HG02759 (cell line): Measurements from ENCODE around the gene MAST3.

Experiments used
- ATAC-seq: cut with Tn5 transposase; IDR thresholded peaks from one replicate; pipeline ENCODE4 v1.9.1; 2021; ENCODE audit warnings: mild to moderate bottlenecking, moderate library complexity; ENCODE audit not compliant: unreplicated experiment

The MAST3 gene

GRCh38 chr19:18174983-18175382 lies 77.4 kb downstream of the MAST3 start:
- no peak for ATAC-seq

- ATAC-seq = no peak
Measured at GRCh38 chr19:18176367-18177310, 79.1 kb downstream of the MAST3 start.

- no peak for ATAC-seq
Measured at GRCh38 chr19:18179957-18180356, 82.4 kb downstream of the MAST3 start.

GRCh38 chr19:18183529-18183928 lies 86.0 kb downstream of the MAST3 start:
- ATAC-seq = no peak

GRCh38 chr19:18185538-18185937 lies 88.0 kb downstream of the MAST3 start:
- no peak for ATAC-seq

- no peak for ATAC-seq
Measured at GRCh38 chr19:18190278-18190677, 92.7 kb downstream of the MAST3 start.

- ATAC-seq = no peak
Measured at GRCh38 chr19:18191640-18192062, 94.1 kb downstream of the MAST3 start.

GRCh38 chr19:18192673-18193387 lies 95.3 kb downstream of the MAST3 start, which contains the start of gene MPV17L2:
MPV17L2 (plus strand) TSS chr19:18193218; CDS start chr19:18193282, 64 bp downstream.
- peak; percentile 88 for ATAC-seq

GRCh38 chr19:18193388-18194180 lies 96.0 kb downstream of the MAST3 start:
- ATAC-seq = no peak

GRCh38 chr19:18194181-18194530 lies 96.6 kb downstream of the MAST3 start:
- ATAC-seq = no peak

- no peak for ATAC-seq
Measured at GRCh38 chr19:18194554-18195238, 97.1 kb downstream of the MAST3 start.

- no peak for ATAC-seq
Measured at GRCh38 chr19:18196511-18196845, 98.9 kb downstream of the MAST3 start.

- no peak for ATAC-seq
Measured at GRCh38 chr19:18197306-18197705, 99.7 kb downstream of the MAST3 start.

GRCh38 chr19:18197941-18198340 lies 100.4 kb downstream of the MAST3 start:
- no peak for ATAC-seq

- ATAC-seq = no peak
Measured at GRCh38 chr19:18198374-18198773, 100.8 kb downstream of the MAST3 start.
